Measurements from ENCODE around the gene SLC26A11. TPM values are rescaled to one million over a fixed set of nuclear protein-coding genes. Genes with fewer than 3 reads are reported as not detected.

SLC26A11 gene
- total RNA-seq, 2 experiments from 2014 or later = 1.6 to 1.7 TPM

GRCh38 chr17:80228477-80228876, 8.2 kb downstream of the SLC26A11 start:
- DNase-seq (no peak), ATAC-seq (no peak)
- Mint-ChIP-seq H3K27ac (no peak overlapping the region), H3K4me3 (no peak overlapping the region), H3K4me1 (ENCODE audit: low read depth) (peaks cover 6% of the 10 kb centered on the region), H3K9me3 (peaks cover 11% of the 10 kb centered on the region), H3K36me3 (ENCODE audit: low read depth) (peaks cover 17% of the 10 kb centered on the region), H3K27me3 (no peaks in the 10 kb centered on the region)
- no peak for TF ChIP-seq CTCF (IDR thresholded peaks at IDR 0.05)
- POLR2A ChIA-PET = no interaction called here
- intact Hi-C loops (cut with micrococcal nuclease) = no loop called here
- CTCF ChIA-PET = no interaction called here

GRCh38 chr17:80229011-80229410, 8.8 kb downstream of the SLC26A11 start:
- H3K27ac Mint-ChIP-seq = no peak overlapping the region
- peaks cover 11% of the 10 kb centered on the region for H3K9me3 Mint-ChIP-seq
- TF ChIP-seq CTCF (IDR thresholded peaks at IDR 0.05) = no peak

GRCh38 chr17:80232438-80232837, 12.2 kb downstream of the SLC26A11 start:
- Mint-ChIP-seq H3K4me3 (no peak overlapping the region), H3K4me1 (ENCODE audit: low read depth) (no peaks in the 10 kb centered on the region), H3K36me3 (ENCODE audit: low read depth) (peaks cover 28% of the 10 kb centered on the region), H3K27me3 (no peaks in the 10 kb centered on the region), H3K9me3 (peaks cover 14% of the 10 kb centered on the region), H3K27ac (no peak overlapping the region)
- ChIA-PET POLR2A (no interaction called here), CTCF (interaction anchor here (1.3 kb wide), 1 partner anchor 36 kb away, joined by 3 read pairs; no protein-coding TSS in a partner anchor)
- no peak for DNase-seq
- ATAC-seq = no peak
- no peak for TF ChIP-seq CTCF (IDR thresholded peaks at IDR 0.05)
- intact Hi-C loops (cut with micrococcal nuclease) = no loop called here

More at GRCh38 chr17:80229011-80229410, 8.8 kb downstream of the SLC26A11 start:
- ChIA-PET CTCF (interaction anchor here (0.6 to 2.3 kb wide), 2 partner anchors 33 to 1651 kb away, joined by 3 to 10 read pairs; no protein-coding TSS in a partner anchor), POLR2A (interaction anchor here (1.0 kb wide), 1 partner anchor 42 kb away, joined by 4 read pairs; no protein-coding TSS in a partner anchor)
- no peak for ATAC-seq
- Mint-ChIP-seq H3K4me3 (no peak overlapping the region), H3K27me3 (no peaks in the 10 kb centered on the region), H3K36me3 (ENCODE audit: low read depth) (peaks cover 22% of the 10 kb centered on the region), H3K4me1 (ENCODE audit: low read depth) (peaks cover 3% of the 10 kb centered on the region)
- no peak for DNase-seq
- intact Hi-C loops (cut with micrococcal nuclease) = no loop called here

- no peak for TF ChIP-seq CTCF (IDR thresholded peaks at IDR 0.05)
- no peak overlapping the region for H3K27ac Mint-ChIP-seq
These were observed 13.0 kb downstream of the SLC26A11 start for GRCh38 chr17:80233202-80233601.

GRCh38 chr17:80236911-80237310, 16.7 kb downstream of the SLC26A11 start:
- H3K9me3 Mint-ChIP-seq = peaks cover 10% of the 10 kb centered on the region
- no peaks in the 10 kb centered on the region for H3K4me1 Mint-ChIP-seq (ENCODE audit: low read depth)
- no peak overlapping the region for H3K27ac Mint-ChIP-seq
- TF ChIP-seq CTCF (IDR thresholded peaks at IDR 0.05) = no peak
- DNase-seq (no peak), ATAC-seq (no peak)
- intact Hi-C loops (cut with micrococcal nuclease) = no loop called here
- ChIA-PET CTCF (interaction anchor here (1.6 to 2.0 kb wide), 2 partner anchors 41 to 229 kb away, joined by 4 to 5 read pairs; no protein-coding TSS in a partner anchor), POLR2A (interaction anchor here (0.8 to 1.6 kb wide), 2 partner anchors 9 to 18 kb away, joined by 3 to 4 read pairs; no protein-coding TSS in a partner anchor)
- H3K4me3 Mint-ChIP-seq = no peak overlapping the region
- H3K27me3 Mint-ChIP-seq = no peaks in the 10 kb centered on the region
- peaks cover 29% of the 10 kb centered on the region for H3K36me3 Mint-ChIP-seq (ENCODE audit: low read depth)

More at GRCh38 chr17:80233202-80233601, 13.0 kb downstream of the SLC26A11 start:
- intact Hi-C loops (cut with micrococcal nuclease) = no loop called here
- ChIA-PET POLR2A (no interaction called here), CTCF (no interaction called here)
- Mint-ChIP-seq H3K27me3 (no peaks in the 10 kb centered on the region), H3K36me3 (ENCODE audit: low read depth) (peaks cover 32% of the 10 kb centered on the region), H3K4me3 (no peak overlapping the region), H3K9me3 (peaks cover 14% of the 10 kb centered on the region), H3K4me1 (ENCODE audit: low read depth) (no peaks in the 10 kb centered on the region)
- DNase-seq (no peak), ATAC-seq (no peak)
